SK-N-SH (cell line): ENCODE results near the gene CAPRIN2. TPM values are rescaled to one million over a fixed set of nuclear protein-coding genes. Genes with fewer than 3 reads are reported as not detected.

Source experiments
- CTCF ChIA-PET: fragments of 300-600, 350-600 bp; formaldehyde crosslinking; extraction: SDS; loops from one replicate; lab custom pipeline; 2021; lab: Yijun Ruan, JAX
- POLR2A ChIA-PET: fragments of 350-600 bp; sonication (Branson Sonifier 250); formaldehyde crosslinking; extraction: SDS; loops from one replicate; lab custom pipeline; 2020; ENCODE audit warnings: antibody characterized with exemption, inconsistent platforms; lab: Yijun Ruan, JAX
- DNase-seq: peaks from one replicate; pipeline ENCODE4 v3.0.0; 2012
- H2AFZ ChIP-seq: fragments of 200-600 bp; sonication (generic); 2 replicates; pipeline ENCODE4 v1.8.1; 2016; ENCODE audit warnings: antibody characterized with exemption, mild to moderate bottlenecking, low read depth
- H3F3A ChIP-seq: fragments of 200-600 bp; sonication (generic); replicated peaks from 2 replicates; pipeline ENCODE3; 2016; ENCODE audit warnings: antibody characterized with exemption, mild to moderate bottlenecking; ENCODE audit not compliant: insufficient read depth
- H3K27ac ChIP-seq, 2 experiments: fragments of 200-500 bp in 1 of 2; fragments of 200-600 bp in 1 of 2; sonication (Bioruptor generic) in 1 of 2; sonication (generic), shearing (Covaris generic) in 1 of 2; 2 replicates each; pipeline versions ENCODE4 v1.5.1 to v1.6.1; 2014 to 2016; ENCODE audit warnings: low read depth in 2 of 2, inconsistent platforms in 1 of 2, low read length in 1 of 2, mild to moderate bottlenecking in 1 of 2, mixed read lengths in 1 of 2
- H3K27me3 ChIP-seq: fragments of 200-600 bp; sonication (generic), shearing (Covaris generic); 2 replicates; pipeline ENCODE4 v1.6.1; 2016; ENCODE audit warnings: mixed run types; ENCODE audit not compliant: insufficient read depth
- H3K36me3 ChIP-seq, 2 experiments: fragments of 200-500 bp in 1 of 2; fragments of 200-600 bp in 1 of 2; sonication (Bioruptor generic) in 1 of 2; sonication (generic) in 1 of 2; replicated peaks in 1 of 2; 2 replicates each; pipeline versions ENCODE3 to v1.5.1; 2014 to 2016; ENCODE audit warnings: low read length in 1 of 2, mild to moderate bottlenecking in 1 of 2; ENCODE audit not compliant: insufficient read depth in 2 of 2, control insufficient read depth in 1 of 2
- H3K4me1 ChIP-seq, 2 experiments: fragments of 200-500 bp in 1 of 2; fragments of 200-600 bp in 1 of 2; sonication (Bioruptor generic) in 1 of 2; sonication (generic), shearing (Covaris generic) in 1 of 2; 2 replicates each; pipeline versions ENCODE4 v1.5.1 to v1.6.1; 2014 to 2016; ENCODE audit warnings: low read depth in 1 of 2, low read length in 1 of 2, mixed run types in 1 of 2; ENCODE audit not compliant: insufficient read depth in 2 of 2, control insufficient read depth in 1 of 2
- H3K4me2 ChIP-seq: fragments of 200-600 bp; sonication (generic), shearing (Covaris generic); 2 replicates; pipeline ENCODE4 v1.6.1; 2017; ENCODE audit warnings: mixed run types
- H3K4me3 ChIP-seq, 2 experiments: fragments of 200-500 bp in 1 of 2; fragments of 200-600 bp in 1 of 2; sonication (Bioruptor generic) in 1 of 2; sonication (generic), shearing (Covaris generic) in 1 of 2; 2 replicates each; pipeline versions ENCODE4 v1.5.1 to v1.8.1; 2014 to 2016; ENCODE audit warnings: low read depth in 2 of 2, inconsistent platforms in 1 of 2, low read length in 1 of 2, mild to moderate bottlenecking in 1 of 2, mixed read lengths in 1 of 2, moderate library complexity in 1 of 2
- H3K79me2 ChIP-seq: fragments of 200-600 bp; sonication (generic); 2 replicates; pipeline ENCODE4 v1.8.1; 2017; ENCODE audit warnings: mild to moderate bottlenecking; ENCODE audit not compliant: insufficient read depth
- H3K9ac ChIP-seq: fragments of 200-600 bp; sonication (generic); 2 replicates; pipeline ENCODE4 v1.6.1; 2017; ENCODE audit warnings: mixed run types
- H3K9me2 ChIP-seq: fragments of 200-600 bp; sonication (generic); 2 replicates; pipeline ENCODE4 v1.6.1; 2017; ENCODE audit warnings: mixed run types
- H3K9me3 ChIP-seq: fragments of 200-600 bp; sonication (generic); 2 replicates; pipeline ENCODE4 v1.6.1; 2017; ENCODE audit warnings: mixed run types, mild to moderate bottlenecking, moderate library complexity
- H4K20me1 ChIP-seq: fragments of 200-600 bp; sonication (generic); 2 replicates; pipeline ENCODE4 v1.6.1; 2017; ENCODE audit warnings: mild to moderate bottlenecking, mixed run types; ENCODE audit not compliant: insufficient read depth
- CHD2 ChIP-seq: fragments of 150-350 bp; IDR thresholded peaks from 2 replicates; pipeline ENCODE4 v1.6.1; 2018; ENCODE audit warnings: low read length; ENCODE audit not compliant: partially characterized antibody
- CTCF ChIP-seq: fragments of 200-600 bp; sonication (generic); IDR thresholded peaks from 2 replicates; pipeline ENCODE4 v1.6.1; 2017; ENCODE audit warnings: antibody characterized with exemption, mild to moderate bottlenecking, moderate library complexity
- ELF1 ChIP-seq: IDR thresholded peaks from 2 replicates; pipeline ENCODE4 v1.4.0; 2012
- EP300 ChIP-seq, 2 experiments: IDR thresholded peaks; 2 replicates each; pipeline versions ENCODE4 v1.4.0 to v1.6.1; 2012; ENCODE audit warnings: borderline replicate concordance in 1 of 2, low read depth in 1 of 2, low read length in 1 of 2
- EZH2phosphoT487 ChIP-seq: fragments of 200-600 bp; sonication (generic); IDR thresholded peaks from 2 replicates; pipeline ENCODE4 v1.6.1; 2017; ENCODE audit warnings: low read depth, mixed run types, mild to moderate bottlenecking, antibody characterized with exemption, moderate library complexity, borderline replicate concordance
- FOSL2 ChIP-seq: IDR thresholded peaks from 2 replicates; pipeline ENCODE4 v1.4.0; 2012; ENCODE audit warnings: low read depth, mild to moderate bottlenecking, moderate library complexity, borderline replicate concordance
- FOXJ3 ChIP-seq: sonication (generic); formaldehyde crosslinking; IDR thresholded peaks from 2 replicates; pipeline ENCODE4 v1.5.1; 2020; ENCODE audit warnings: mild to moderate bottlenecking, missing genetic modification reagents
- FOXM1 ChIP-seq: IDR thresholded peaks from 2 replicates; pipeline ENCODE4 v1.4.0; 2012; ENCODE audit warnings: low read depth, mild to moderate bottlenecking
- GABPA ChIP-seq: IDR thresholded peaks from 2 replicates; pipeline ENCODE4 v1.4.0; 2012; ENCODE audit warnings: low read depth, mild to moderate bottlenecking
- GATA2 ChIP-seq: sonication (generic); formaldehyde crosslinking; IDR thresholded peaks from 2 replicates; pipeline ENCODE4 v1.5.0; 2020; ENCODE audit warnings: mild to moderate bottlenecking, missing genetic modification reagents
- MXI1 ChIP-seq: IDR thresholded peaks from 2 replicates; pipeline ENCODE4 v1.6.1; 2012; ENCODE audit warnings: mild to moderate bottlenecking, low read depth, low read length, improper control_type of control experiment
- NFIC ChIP-seq: IDR thresholded peaks from 2 replicates; pipeline ENCODE4 v1.4.0; 2012; ENCODE audit warnings: borderline replicate concordance
- NRF1 ChIP-seq: IDR thresholded peaks from 2 replicates; pipeline ENCODE4 v1.6.1; 2012; ENCODE audit warnings: low read depth, mild to moderate bottlenecking, low read length
- RAD21 ChIP-seq: IDR thresholded peaks from 2 replicates; pipeline ENCODE4 v1.6.1; 2012; ENCODE audit warnings: mild to moderate bottlenecking, low read length
- REST ChIP-seq: IDR thresholded peaks from 2 replicates; pipeline ENCODE4 v1.6.1; 2012; ENCODE audit warnings: mild to moderate bottlenecking, low read depth, low read length, moderate library complexity
- RXRA ChIP-seq: IDR thresholded peaks from 2 replicates; pipeline ENCODE4 v1.4.0; 2012; ENCODE audit warnings: low read depth, mild to moderate bottlenecking, borderline replicate concordance
- SIN3A ChIP-seq: IDR thresholded peaks from 2 replicates; pipeline ENCODE4 v1.6.1; 2012; ENCODE audit warnings: low read depth, mild to moderate bottlenecking, low read length, moderate library complexity, borderline replicate concordance
- SMC3 ChIP-seq: IDR thresholded peaks from 2 replicates; pipeline ENCODE4 v1.6.1; 2012; ENCODE audit warnings: low read depth, low read length, improper control_type of control experiment
- TCF12 ChIP-seq: IDR thresholded peaks from 2 replicates; pipeline ENCODE4 v1.4.0; 2012
- YY1 ChIP-seq: IDR thresholded peaks from 2 replicates; pipeline ENCODE4 v1.4.0; 2012; ENCODE audit warnings: low read depth, mild to moderate bottlenecking
- WGBS: methylation state at CpG from one replicate; pipeline ENCODE4 v1.1.6; 2017; ENCODE audit warnings: low lambda C conversion rate; 5-methylcytosine and 5-hydroxymethylcytosine counted together
- polyA plus RNA-seq, 3 experiments: library from polyadenylated mRNA; depleted of rRNA; stranded (reverse); fragments of >200 nt; gene quantifications; 2 replicates each; pipeline ENCODE4 v1.2.3, GENCODE V29; 2012
- TF ChIP-seq, protein P1 (sequence below): IDR thresholded peaks from 2 replicates; pipeline ENCODE4 v1.4.0; 2012; ENCODE audit warnings: low read depth, borderline replicate concordance
- TF ChIP-seq, protein P2 (sequence below): IDR thresholded peaks from 2 replicates; pipeline ENCODE4; 2012
- TF ChIP-seq, protein P3 (sequence below): IDR thresholded peaks from 2 replicates; pipeline ENCODE4 v1.4.0; 2012; ENCODE audit warnings: low read depth

Gene CAPRIN2
- polyA plus RNA-seq (2012; rRNA removed), result 21.4 and 29.1 TPM in 2 replicates
- 11.9 and 12.2 TPM in 2 replicates for polyA plus RNA-seq (2012; cell fraction: cytosol; rRNA removed)
- polyA plus RNA-seq (2012; cell fraction: nucleus; rRNA removed), result 71.2 and 143 TPM in 2 replicates

DNA sequence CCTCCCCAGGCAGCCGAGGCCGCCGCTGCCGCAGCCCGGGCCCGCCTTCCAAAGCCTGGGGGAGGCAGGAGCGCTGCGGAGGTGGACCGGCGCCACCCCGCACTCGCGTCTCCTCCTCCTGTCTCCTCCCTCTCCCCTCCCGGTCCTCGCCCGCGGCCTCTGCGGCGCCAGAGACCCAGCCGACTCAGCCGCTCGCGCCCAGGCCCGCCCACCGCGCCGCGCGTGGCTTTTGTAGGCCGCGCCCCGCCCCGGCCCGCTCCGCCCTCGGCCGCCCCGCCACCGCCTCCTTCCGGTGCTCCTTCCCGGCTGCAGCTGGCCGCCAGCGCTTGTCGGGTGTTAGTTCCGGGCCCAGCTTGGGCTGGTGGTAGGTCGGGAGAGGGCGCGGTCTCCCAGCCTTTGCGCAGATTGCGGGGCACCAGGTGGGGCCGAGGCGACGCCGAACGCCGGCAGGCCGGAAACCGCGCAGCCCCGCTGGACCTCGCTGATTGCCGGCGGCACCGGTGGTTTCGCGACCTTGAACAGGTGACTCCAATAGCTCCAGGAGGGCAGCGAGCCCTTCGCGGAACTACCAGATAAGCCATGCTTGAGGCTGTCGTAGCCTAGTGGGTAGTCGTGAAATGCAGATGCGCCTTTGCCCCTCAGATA, at the start of gene CAPRIN2:
TSS of gene CAPRIN2 (minus strand) at position 202 of the 645 bp plus-strand sequence. CDS start 1,431 bp downstream, outside the sequence.
- H4K20me1 ChIP-seq, result peaks cover 21% of the 10 kb centered on the region
- no peaks in the 10 kb centered on the region for H3K9me2 ChIP-seq
- H3K9ac ChIP-seq, result peak within 1 kb of the TSS; percentile 77
- H3K4me1 ChIP-seq, result peaks cover 3 to 14% of the 10 kb centered on the region in 2 experiments; a peak in 2 of 4 replicates
- H3F3A ChIP-seq, result no peaks in the 10 kb centered on the region
- H3K9me3 ChIP-seq, result no peaks in the 10 kb centered on the region
- peak within 1 kb of the TSS; percentile 88 for H3K4me2 ChIP-seq
- H3K4me3 ChIP-seq, result peak within 1 kb of the TSS; percentile 74 to 93
- H3K27ac ChIP-seq, result peak within 1 kb of the TSS; percentile 49 to 94
- POLR2A ChIA-PET, result interaction anchor here (1.2 to 1.7 kb wide), 2 partner anchors 10 to 59 kb away, joined by 4 to 5 read pairs; partner anchors contain the start of gene IPO8
- H3K79me2 ChIP-seq, result peaks cover 46% of the 10 kb centered on the region
- DNase-seq, result peak; percentile 95
- 2% methylated on average over 39 of the region's 72 CpGs for WGBS
- CTCF ChIA-PET, result interaction anchor here (0.6 to 2.9 kb wide), 8 partner anchors 46 to 647 kb away, joined by 3 to 23 read pairs (median 4); partner anchors contain the start of gene IPO8
- H2AFZ ChIP-seq, result peak within 1 kb of the TSS; percentile 73
- no peaks in the 10 kb centered on the region for H3K27me3 ChIP-seq
- H3K36me3 ChIP-seq, result peaks cover 7 to 12% of the 10 kb centered on the region in 2 experiments
- TF ChIP-seq, protein P1, sequence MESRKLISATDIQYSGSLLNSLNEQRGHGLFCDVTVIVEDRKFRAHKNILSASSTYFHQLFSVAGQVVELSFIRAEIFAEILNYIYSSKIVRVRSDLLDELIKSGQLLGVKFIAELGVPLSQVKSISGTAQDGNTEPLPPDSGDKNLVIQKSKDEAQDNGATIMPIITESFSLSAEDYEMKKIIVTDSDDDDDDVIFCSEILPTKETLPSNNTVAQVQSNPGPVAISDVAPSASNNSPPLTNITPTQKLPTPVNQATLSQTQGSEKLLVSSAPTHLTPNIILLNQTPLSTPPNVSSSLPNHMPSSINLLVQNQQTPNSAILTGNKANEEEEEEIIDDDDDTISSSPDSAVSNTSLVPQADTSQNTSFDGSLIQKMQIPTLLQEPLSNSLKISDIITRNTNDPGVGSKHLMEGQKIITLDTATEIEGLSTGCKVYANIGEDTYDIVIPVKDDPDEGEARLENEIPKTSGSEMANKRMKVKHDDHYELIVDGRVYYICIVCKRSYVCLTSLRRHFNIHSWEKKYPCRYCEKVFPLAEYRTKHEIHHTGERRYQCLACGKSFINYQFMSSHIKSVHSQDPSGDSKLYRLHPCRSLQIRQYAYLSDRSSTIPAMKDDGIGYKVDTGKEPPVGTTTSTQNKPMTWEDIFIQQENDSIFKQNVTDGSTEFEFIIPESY, result no peak
- no peak for TF ChIP-seq FOSL2
- no peak for TF ChIP-seq EZH2phosphoT487
- TF ChIP-seq, protein P2, sequence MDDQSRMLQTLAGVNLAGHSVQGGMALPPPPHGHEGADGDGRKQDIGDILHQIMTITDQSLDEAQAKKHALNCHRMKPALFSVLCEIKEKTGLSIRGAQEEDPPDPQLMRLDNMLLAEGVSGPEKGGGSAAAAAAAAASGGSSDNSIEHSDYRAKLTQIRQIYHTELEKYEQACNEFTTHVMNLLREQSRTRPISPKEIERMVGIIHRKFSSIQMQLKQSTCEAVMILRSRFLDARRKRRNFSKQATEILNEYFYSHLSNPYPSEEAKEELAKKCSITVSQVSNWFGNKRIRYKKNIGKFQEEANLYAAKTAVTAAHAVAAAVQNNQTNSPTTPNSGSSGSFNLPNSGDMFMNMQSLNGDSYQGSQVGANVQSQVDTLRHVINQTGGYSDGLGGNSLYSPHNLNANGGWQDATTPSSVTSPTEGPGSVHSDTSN, result no peak
- peak; percentile 41 for TF ChIP-seq CTCF
- peak; percentile 6; the same call in 1 of the 2 replicates for TF ChIP-seq SMC3
- peak; percentile 10 for TF ChIP-seq CHD2
- no peak for TF ChIP-seq EP300 (IDR thresholded peaks at IDR 0.05; ENCODE audit: borderline replicate concordance in 1 of 2, low read depth in 1 of 2, low read length in 1 of 2)
- no peak for TF ChIP-seq NFIC
- peak; percentile 89 for TF ChIP-seq GATA2
- no peak for TF ChIP-seq FOXJ3 (CRISPR knock-in tag)
- no peak for TF ChIP-seq FOXM1
- TF ChIP-seq NRF1, result peak; percentile 31; the same call in 1 of the 2 replicates
- TF ChIP-seq REST, result peak; percentile 23; the same call in 1 of the 2 replicates
- TF ChIP-seq TCF12, result peak; percentile 57
- TF ChIP-seq MXI1, result peak; percentile 64; the same call in 1 of the 2 replicates
- TF ChIP-seq RAD21, result peak; percentile 47
- peak; percentile 67 for TF ChIP-seq GABPA
- peak; percentile 65 for TF ChIP-seq ELF1
- TF ChIP-seq SIN3A, result 0 out of 2 replicates have a peak, but pooled peaks have one; percentile 49
- TF ChIP-seq, protein P3, sequence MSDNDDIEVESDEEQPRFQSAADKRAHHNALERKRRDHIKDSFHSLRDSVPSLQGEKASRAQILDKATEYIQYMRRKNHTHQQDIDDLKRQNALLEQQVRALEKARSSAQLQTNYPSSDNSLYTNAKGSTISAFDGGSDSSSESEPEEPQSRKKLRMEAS, result peak; percentile 83; the same call in 1 of the 2 replicates
- TF ChIP-seq RXRA, result no peak
- TF ChIP-seq YY1, result 0 out of 2 replicates have a peak, but pooled peaks have one; percentile 16
